Stimulated activated effector memory CD8-positive, alpha-beta T cell treated with anti-CD3 and anti-CD28 coated beads, Interleukin-12 subunit alpha, Interleukin-12 subunit beta, amount 100 ng/mL, for 72 hours (primary cell): ENCODE measurements around the gene HOXD8.

ENCODE experiments used
- ATAC-seq: fragments of 150-1000 bp; cut with Tn5 transposase; 2 replicates; pipeline ENCODE4 v1.10.0; 2021
- DNase-seq, 2 donors: peaks; one replicate each; pipeline ENCODE4 v3.0.0; 2021 to 2022; ENCODE audit warnings: low spot score in 2 of 2
- H3K27ac Mint-ChIP-seq: one replicate; pipeline ENCODE4 v1.8.0; 2022; ENCODE audit warnings: mild to moderate bottlenecking, mixed read lengths
- H3K36me3 Mint-ChIP-seq: one replicate; pipeline ENCODE4 v1.8.0; 2022; ENCODE audit warnings: mild to moderate bottlenecking, mixed read lengths
- H3K4me1 Mint-ChIP-seq: one replicate; pipeline ENCODE4 v1.8.0; 2022; ENCODE audit warnings: mixed read lengths
- H3K4me3 Mint-ChIP-seq: one replicate; pipeline ENCODE4 v1.8.0; 2022; ENCODE audit warnings: mild to moderate bottlenecking, mixed read lengths
- H3K9me3 Mint-ChIP-seq: one replicate; pipeline ENCODE4 v1.8.0; 2022; ENCODE audit warnings: mixed read lengths

The HOXD8 gene

DNA sequence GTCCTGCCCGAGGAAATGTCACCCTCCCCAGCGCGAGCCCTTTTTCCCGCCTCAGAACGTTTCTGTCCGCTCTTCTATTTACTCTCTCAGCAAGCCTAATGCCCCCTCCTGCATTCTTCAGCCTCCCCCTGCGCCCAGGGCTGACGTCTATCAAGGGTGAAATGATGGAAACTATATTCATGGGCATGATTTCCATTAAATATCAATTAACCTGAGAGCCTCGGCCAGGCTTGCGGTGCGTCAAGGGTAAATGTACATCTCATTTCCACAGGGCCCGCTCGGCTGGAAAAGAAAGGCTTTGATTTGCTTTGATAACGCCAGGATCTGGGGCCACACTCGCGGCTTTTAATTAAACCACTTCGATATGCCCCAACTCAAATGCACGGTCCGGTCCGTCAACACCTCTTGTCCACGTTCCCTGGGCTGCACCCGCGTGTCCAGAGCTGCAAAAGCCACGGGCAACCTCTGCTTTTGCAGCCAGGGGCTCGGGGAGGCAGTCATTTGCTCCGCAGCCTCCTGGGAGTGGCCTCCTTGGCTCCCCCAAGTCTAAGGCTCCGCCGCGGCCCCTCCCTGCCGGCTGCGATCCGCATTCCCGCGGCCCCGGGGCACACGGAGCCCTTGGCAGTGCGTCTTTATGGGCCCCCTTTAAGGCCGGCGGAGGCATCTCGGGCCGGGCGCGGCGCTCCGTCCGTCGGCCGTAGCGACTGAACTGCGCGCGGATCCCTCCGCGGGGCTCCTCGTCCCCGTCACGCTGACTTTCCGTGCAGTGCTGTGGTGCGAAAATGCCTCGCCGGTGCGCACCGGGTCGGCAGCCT lies at the start of gene HOXD8:
Gene HOXD8, plus strand, starts transcription at position 724 of the 815 bp plus-strand sequence. CDS start 662 bp downstream, outside the sequence.
- Mint-ChIP-seq H3K4me1 (peaks cover 30% of the 10 kb centered on the region), H3K27ac (no peak within 1 kb of the TSS), H3K4me3 (peak within 1 kb of the TSS; percentile 44), H3K9me3 (no peaks in the 10 kb centered on the region), H3K36me3 (peaks cover 16% of the 10 kb centered on the region)
- DNase-seq = no peak
- ATAC-seq = peak; percentile 39

DNA sequence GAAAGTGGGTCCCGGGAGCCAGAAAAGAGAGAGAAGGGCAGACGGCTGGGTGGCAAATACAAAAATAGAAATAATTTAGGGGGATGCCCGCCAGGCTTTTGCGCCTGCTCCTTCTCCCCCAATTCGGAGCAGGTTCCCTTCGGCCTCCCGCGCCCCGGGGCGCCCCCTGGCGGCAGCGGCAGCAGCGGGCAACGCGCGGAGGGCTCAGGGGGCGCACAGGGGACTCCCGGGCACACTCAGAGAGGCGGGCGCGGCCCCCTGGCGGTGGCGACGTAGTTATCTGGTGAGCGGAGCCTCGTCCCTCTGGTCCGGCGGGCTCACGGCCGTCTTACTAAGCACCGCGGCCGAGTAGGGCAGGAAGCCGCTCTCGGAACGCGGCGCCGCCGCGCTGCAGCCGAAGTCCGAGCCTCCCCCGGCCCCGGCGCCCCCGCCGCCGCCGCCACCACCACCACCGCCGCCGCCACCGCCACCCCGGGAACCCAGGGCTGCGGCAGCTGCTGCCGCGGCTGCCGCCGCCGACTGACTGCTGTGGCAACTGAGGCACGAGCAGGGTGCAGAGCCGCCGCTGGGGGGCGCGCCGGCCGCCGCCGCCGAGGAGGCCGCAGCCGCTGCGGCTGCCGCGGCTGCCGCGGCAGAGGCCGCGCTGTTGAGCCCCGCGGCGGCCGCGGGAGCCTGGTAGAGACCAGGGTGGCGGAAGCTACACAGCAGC lies 49.5 kb upstream of the HOXD8 start:
- DNase-seq (peak in 1 of 2 donors; percentile 56), ATAC-seq (no peak)
- peaks cover 4% of the 10 kb centered on the region for H3K9me3 Mint-ChIP-seq
- peaks cover 9% of the 10 kb centered on the region for H3K4me1 Mint-ChIP-seq
- peak overlapping the region; percentile 82 for H3K27ac Mint-ChIP-seq
- H3K36me3 Mint-ChIP-seq = peaks cover 55% of the 10 kb centered on the region
- peak overlapping the region; percentile 44 for H3K4me3 Mint-ChIP-seq

DNA sequence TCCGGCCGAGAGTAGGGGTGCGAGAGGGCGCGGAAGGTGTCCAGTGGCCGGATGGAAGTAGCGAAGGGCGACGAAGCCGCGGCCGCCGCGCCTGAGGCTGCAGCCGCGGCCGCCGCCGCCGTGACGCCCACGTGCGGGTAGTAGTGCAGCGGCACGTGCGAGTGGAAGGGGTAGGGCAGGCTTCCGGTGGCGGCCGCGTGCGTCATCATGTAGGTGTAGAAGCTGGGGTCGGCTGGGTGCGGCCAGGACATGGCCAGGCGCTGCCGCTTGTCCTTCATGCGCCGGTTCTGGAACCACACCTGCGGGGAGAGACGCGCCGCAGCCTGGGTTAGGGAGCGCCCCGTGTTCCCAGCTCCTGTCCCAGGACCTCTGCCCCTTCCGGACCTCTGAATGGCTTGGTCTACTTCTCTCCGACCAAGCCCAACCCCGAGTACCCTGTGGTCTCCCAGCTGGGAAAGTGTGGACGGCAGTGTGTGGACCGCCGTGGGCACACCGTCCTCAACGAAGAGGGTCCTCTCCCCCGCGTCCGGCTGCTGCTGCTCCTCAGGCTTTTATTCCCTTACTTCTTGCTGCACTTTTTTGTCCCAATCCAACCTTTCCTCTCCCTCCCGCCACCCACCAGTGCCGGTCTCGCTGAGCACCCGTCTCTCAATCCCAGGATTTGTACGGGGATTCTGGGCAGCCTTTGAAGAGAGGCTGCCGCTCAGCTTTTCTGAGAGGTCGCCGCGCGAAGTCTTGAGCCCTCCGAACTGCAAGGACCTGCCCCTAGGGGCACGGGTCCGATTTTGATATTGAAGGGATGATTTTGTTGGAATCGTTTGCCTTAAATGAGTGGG lies 48.7 kb upstream of the HOXD8 start:
- Mint-ChIP-seq H3K4me3 (no peak overlapping the region), H3K9me3 (peaks cover 1% of the 10 kb centered on the region), H3K4me1 (peaks cover 9% of the 10 kb centered on the region), H3K36me3 (peaks cover 55% of the 10 kb centered on the region), H3K27ac (peak overlapping the region; percentile 32)
- ATAC-seq = no peak
- DNase-seq = peak in 1 of 2 donors; percentile 51

DNA sequence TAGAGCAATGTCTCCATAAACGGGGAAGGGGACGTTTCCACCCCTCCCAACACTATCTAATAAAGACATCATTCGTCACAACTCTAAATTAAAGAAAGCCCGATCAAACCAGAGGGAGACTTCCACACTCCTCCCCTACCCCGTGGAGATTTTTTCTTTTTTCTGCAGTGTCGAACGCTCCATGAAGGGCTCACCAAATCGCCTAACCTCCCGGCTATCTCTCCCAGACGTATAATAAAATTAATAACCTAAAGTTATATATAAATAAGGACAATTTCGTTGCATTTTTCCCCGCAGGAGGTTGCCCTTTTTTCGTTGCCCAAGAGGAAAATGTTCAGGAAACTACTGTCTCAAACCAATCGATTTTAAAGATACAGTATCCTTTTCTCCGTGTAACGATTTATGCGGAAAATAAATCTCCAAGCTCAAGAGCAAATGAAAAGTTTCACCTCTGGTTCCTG lies 48.1 kb upstream of the HOXD8 start:
- DNase-seq = peak in 1 of 2 donors; percentile 44
- no peak overlapping the region for H3K4me3 Mint-ChIP-seq

DNA sequence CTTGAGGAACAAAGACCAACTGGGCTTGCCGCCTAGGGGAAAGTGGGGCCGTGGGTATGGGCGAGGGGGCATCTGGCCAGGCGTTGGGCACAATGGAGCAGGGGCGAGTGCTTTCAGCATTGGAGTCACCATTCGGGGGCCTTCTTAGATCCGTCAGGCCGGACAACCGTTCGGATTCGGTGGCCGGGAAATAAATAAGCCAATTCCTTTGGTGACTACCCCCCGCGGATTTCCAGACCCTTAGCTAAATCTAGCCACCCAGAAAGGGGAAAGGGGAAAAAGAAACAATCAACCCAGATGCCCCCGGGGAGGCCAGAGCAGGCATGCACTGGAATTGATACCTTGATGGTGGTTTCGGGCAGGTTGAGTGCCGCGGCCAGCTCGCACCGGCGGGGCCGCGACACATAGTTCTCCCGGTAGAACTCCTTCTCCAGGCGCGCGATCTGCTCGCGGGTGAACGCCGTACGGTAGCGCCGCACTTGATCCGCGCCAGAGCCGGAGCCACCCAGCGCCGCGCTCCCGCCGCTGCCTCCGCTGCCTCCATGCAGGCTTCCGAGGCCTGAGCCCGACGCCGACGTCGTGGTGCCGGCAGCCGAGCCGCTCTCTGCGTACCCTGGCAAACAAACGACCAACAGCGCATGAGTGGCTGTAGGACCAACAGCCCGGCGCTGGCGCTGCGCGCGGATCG lies 47.5 kb upstream of the HOXD8 start:
- Mint-ChIP-seq H3K36me3 (peaks cover 60% of the 10 kb centered on the region), H3K27ac (peak overlapping the region; percentile 63), H3K4me3 (no peak overlapping the region), H3K9me3 (no peaks in the 10 kb centered on the region), H3K4me1 (peaks cover 9% of the 10 kb centered on the region)
- ATAC-seq = no peak
- peak in 1 of 2 donors; percentile 51 for DNase-seq

More for the DNA sequence above, 48.1 kb upstream of the HOXD8 start:
- peak overlapping the region; percentile 32 for H3K27ac Mint-ChIP-seq
- peaks cover 58% of the 10 kb centered on the region for H3K36me3 Mint-ChIP-seq
- no peaks in the 10 kb centered on the region for H3K9me3 Mint-ChIP-seq
- no peak for ATAC-seq
- peaks cover 9% of the 10 kb centered on the region for H3K4me1 Mint-ChIP-seq

DNA sequence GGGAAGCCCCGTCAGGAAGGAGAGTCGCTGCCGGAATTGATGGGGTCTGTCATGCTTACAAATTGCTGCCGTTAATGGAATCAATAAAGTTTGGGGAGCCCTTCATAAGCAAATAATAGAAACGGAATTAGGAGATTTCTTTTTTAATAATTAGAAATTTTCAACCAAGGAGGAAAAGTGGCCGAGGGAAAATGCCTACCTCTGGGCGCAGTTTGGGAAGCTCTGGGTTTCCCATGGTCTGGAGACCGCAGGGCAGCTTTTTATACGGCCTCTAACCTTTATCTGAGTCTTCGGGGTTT lies 47.0 kb upstream of the HOXD8 start:
- no peak for ATAC-seq
- DNase-seq = peak in 1 of 2 donors; percentile 47
- peaks cover 60% of the 10 kb centered on the region for H3K36me3 Mint-ChIP-seq
- H3K4me3 Mint-ChIP-seq = no peak overlapping the region
- peaks cover 9% of the 10 kb centered on the region for H3K4me1 Mint-ChIP-seq
- no peaks in the 10 kb centered on the region for H3K9me3 Mint-ChIP-seq
- peak overlapping the region; percentile 63 for H3K27ac Mint-ChIP-seq

DNA sequence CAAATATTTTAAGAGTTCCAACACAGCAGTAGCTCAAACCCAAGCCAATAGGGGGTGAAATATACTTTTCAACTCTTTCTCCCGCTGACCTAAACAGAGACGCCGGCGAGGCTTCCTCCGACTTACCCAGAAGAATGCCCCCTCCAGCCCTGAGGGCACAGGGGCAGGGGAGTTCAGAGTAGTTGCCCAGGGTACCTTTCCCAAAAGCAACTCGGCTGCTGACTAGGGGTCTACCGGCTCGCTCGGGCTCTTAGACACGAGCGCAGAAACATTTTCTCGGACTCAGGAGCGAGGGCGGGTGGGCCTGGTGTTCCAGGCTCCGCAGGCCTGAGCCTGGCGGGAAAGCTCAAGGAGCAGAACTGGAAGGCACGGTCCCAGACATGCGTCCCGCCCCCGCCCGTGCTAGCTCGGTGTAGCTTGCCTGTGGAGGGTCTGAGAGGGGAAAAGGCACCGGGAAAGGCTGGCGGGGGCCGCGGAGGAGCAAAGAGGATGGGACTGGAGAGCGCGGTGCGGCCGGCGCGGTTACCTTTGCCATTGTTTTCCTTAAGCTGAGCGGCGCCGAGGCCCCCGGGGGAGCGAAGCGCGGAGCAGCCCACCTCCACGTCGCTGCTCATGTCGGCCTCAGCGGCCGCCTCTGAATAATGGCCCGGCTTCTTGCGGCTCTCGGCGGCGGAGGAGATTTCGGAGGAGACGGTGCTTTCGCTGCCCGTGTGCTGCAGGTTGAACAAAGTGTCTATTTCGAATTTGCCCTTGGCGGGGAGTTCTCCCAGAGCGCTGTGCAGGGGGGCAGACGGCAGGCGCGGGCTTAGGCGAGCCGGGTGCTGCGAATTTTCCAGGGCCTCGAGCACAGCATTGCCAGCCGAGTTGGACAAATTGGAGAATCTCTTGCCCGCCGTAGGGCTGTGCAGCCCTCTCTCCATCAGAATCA lies 46.4 kb upstream of the HOXD8 start:
- DNase-seq = peak in 1 of 2 donors; percentile 48
- H3K27ac Mint-ChIP-seq = peak overlapping the region; percentile 63
- H3K4me1 Mint-ChIP-seq = peaks cover 10% of the 10 kb centered on the region
- H3K4me3 Mint-ChIP-seq = no peak overlapping the region
- ATAC-seq = no peak
- peaks cover 60% of the 10 kb centered on the region for H3K36me3 Mint-ChIP-seq
- H3K9me3 Mint-ChIP-seq = no peaks in the 10 kb centered on the region

DNA sequence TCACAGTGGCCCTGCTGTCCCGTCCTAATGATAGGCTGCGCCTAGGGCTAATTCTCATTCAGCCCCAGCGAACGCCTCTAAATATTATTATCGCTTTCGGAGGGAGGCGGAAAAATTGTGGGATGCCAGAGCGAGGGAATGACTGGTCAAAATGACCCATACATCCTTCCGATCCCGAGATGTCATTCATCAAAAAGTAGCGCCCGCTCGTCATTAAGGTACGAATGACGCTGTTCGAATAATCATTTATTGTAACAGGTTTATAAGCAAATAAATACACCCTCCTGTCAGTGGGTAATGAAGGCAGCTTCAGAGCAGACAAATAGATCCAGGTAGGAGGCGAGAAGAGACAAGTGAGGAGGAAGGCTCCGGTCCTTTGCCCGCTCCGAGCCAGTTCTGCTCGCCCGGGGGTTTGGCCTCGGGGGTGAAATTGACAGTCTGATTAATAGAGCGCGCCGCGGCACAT lies 45.7 kb upstream of the HOXD8 start, which contains the start of gene EVX2:
Gene EVX2, minus strand, starts transcription at position 167 of the 466 bp plus-strand sequence. CDS start 186 bp downstream, outside the sequence.
- H3K36me3 Mint-ChIP-seq = peaks cover 57% of the 10 kb centered on the region
- DNase-seq = no peak
- H3K4me1 Mint-ChIP-seq = peaks cover 14% of the 10 kb centered on the region
- no peak for ATAC-seq
- no peaks in the 10 kb centered on the region for H3K9me3 Mint-ChIP-seq
- no peak within 1 kb of the TSS for H3K4me3 Mint-ChIP-seq
- H3K27ac Mint-ChIP-seq = peak within 1 kb of the TSS; percentile 63

DNA sequence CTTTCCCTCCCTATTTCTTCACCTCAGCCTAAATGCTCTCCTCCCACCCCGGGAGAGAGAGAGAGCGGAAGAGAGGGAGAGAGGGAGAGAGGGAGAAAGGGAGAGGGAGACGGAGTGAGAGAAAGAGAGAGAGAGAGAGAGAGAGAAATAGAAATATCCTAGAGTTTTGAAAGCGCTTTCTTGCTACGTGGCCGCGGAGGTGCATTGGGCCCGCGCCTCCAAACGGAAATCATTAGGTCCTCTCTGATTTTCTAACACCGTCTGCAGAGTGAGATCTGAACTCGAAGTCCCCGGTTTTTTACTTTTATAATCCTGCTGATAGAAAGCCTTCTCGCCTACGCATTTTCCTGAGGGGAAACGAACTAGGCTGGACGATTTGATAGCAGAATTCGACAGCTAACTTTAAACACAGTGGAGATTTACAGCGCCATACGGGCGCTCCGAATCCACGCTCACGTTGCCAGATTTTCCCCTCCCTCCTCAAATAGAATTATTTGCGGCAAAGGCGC lies 44.8 kb upstream of the HOXD8 start:
- H3K27ac Mint-ChIP-seq = no peak overlapping the region
- H3K9me3 Mint-ChIP-seq = no peaks in the 10 kb centered on the region
- H3K36me3 Mint-ChIP-seq = peaks cover 48% of the 10 kb centered on the region
- ATAC-seq (no peak), DNase-seq (no peak)
- peaks cover 7% of the 10 kb centered on the region for H3K4me1 Mint-ChIP-seq
- no peak overlapping the region for H3K4me3 Mint-ChIP-seq

DNA sequence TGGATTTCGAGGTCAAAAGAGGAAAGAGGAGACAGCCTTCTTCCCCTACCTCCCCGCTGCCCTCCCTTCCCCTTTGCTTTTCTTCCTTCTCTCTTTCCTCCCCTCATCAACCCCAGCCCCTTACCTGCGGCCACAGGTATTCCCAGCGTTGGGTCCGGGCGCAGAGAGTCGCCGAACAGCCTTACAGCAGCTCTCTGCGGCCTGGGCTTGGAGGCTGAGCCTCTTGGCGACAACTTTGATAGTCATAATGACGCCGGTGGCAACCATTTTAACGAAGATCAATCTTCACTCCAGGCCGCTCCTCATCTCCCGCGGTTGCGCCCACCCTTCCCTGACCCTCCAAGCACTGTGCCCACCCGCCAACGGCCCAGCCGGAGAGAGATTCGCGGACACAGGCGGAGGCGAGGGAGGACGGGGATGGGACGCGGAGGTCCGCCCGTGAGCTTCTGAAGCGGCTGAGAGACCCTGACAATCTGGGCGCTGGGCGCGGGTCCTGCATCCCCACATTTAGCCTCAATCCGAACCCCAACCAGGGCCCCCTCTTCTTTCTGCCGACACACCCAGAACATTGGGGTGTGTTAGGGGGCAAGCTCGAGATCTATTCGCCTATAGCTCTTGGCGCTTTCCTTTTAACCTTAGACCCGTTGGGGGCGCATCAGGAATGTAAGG lies 44.3 kb upstream of the HOXD8 start:
- H3K36me3 Mint-ChIP-seq = peaks cover 46% of the 10 kb centered on the region
- no peak overlapping the region for H3K27ac Mint-ChIP-seq
- DNase-seq = no peak
- H3K4me3 Mint-ChIP-seq = no peak overlapping the region
- ATAC-seq = no peak
- H3K9me3 Mint-ChIP-seq = no peaks in the 10 kb centered on the region
- H3K4me1 Mint-ChIP-seq = peaks cover 6% of the 10 kb centered on the region

DNA sequence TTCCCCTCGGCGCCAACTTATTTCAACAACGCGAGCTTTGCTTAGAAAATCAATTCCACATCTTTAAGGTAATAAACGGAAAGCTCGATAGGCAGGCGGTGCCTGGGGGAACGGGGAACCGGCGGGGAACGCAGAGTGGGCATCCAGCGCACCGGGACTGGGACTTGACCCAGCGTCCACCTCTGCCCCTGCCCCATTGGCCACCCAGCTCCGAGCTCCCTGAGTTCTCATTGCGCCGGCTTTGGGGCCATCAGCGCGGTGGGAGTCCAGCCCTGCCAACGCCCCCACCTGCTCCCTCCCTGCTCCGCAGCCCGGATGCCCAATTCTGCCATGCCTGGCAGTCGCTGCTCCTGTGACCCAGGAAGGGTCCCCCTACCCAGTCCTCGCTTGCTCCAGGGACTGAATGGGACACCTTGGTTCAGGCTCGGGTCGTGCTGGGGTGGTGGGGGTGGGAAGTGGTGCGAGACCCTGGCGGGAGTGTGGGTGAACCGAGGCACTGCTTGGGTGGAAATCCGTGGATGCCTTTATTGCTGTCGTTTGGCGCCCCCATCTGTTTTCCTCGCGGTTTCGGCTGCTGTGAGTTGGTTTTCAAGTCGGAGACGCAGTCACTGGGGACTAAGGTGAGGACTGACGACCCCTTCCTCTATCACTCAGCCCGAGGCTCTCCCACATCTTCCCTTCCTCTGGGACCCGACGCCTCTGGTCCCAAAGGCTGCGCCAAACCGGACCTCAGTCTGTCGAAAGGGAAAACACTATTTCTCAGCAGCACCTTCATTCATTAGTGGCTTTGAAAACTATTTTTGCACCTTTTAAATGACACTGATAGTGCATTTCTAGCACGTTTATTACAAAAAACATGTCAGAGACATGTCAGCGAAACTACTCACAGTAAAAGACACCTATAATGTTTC lies 43.4 kb upstream of the HOXD8 start:
- peaks cover 41% of the 10 kb centered on the region for H3K36me3 Mint-ChIP-seq
- no peak overlapping the region for H3K27ac Mint-ChIP-seq
- no peak for DNase-seq
- H3K4me3 Mint-ChIP-seq = no peak overlapping the region
- ATAC-seq = no peak
- H3K4me1 Mint-ChIP-seq = peaks cover 6% of the 10 kb centered on the region
- no peaks in the 10 kb centered on the region for H3K9me3 Mint-ChIP-seq

DNA sequence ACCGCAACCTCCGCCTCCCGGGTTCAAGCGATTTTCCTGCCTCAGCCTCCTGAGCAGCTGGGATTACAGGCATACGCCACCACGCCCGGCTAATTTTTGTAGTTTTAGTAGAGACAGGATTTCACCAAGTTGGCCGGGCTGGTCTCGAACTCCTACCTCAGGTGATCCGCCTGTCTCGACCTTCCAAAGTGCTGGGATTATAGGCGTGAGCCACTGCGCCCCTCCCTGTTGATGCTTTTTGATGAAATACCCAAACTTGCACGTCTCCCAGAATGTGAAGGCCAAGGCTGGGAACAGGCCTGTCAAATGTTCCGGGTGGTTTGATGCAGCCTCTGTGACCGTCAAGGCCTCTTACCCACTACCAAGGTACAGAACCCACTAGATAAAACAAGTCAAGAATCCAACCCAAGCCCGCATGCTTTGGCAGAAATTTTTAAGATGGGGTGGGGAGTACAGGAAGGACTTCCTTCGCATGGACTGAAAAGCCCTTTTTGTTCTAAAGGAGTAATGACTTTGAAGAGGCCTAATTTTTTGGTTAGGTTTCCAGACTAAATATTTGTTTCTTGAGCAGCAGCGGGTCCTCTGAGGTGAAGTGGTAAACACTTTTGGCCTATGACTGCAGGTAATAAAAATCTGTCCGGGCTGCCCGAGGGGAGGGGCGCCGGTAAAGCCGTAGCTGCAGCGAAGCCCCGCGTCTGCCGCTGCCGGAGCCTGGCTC lies 42.0 kb upstream of the HOXD8 start:
- DNase-seq (no peak), ATAC-seq (no peak)
- Mint-ChIP-seq H3K36me3 (peaks cover 36% of the 10 kb centered on the region), H3K4me1 (peaks cover 6% of the 10 kb centered on the region), H3K4me3 (no peak overlapping the region), H3K27ac (no peak overlapping the region), H3K9me3 (no peaks in the 10 kb centered on the region)
